ENCODE measurements around the gene TMEM212.

DNA sequence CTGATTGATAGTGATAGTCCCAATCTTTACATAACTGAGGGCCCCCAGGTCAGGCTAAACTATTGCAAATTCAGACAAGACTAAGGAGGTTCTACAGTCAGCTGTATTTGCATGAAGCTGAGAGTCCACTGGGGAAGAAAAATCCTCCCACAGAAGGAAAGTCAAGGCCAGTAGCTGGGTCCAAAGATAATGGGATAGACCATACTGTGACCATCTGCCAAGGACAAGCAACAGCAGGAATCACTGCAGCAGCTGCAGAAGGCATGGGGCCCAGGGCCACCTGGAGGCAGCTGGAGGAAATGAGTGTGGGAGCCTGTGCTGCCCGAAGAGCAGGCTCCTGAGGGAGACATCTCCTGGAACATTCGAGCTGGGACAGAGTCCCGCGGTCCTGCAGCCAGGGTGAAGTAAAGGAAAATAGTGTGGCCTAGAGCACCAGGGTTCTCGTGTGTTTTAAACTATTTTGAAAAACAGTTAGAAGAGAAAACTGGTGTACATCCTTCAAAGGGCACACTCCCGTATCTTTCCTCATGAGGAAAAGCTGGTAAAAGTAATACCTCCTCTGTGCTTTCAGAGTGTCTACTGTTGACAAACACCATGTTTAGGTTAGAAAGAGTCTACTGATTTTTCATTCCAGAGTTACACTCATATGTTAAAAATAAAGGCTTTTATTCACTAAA lies 13.2 kb upstream of the TMEM212 start:
- TF ChIP-seq, protein P1, sequence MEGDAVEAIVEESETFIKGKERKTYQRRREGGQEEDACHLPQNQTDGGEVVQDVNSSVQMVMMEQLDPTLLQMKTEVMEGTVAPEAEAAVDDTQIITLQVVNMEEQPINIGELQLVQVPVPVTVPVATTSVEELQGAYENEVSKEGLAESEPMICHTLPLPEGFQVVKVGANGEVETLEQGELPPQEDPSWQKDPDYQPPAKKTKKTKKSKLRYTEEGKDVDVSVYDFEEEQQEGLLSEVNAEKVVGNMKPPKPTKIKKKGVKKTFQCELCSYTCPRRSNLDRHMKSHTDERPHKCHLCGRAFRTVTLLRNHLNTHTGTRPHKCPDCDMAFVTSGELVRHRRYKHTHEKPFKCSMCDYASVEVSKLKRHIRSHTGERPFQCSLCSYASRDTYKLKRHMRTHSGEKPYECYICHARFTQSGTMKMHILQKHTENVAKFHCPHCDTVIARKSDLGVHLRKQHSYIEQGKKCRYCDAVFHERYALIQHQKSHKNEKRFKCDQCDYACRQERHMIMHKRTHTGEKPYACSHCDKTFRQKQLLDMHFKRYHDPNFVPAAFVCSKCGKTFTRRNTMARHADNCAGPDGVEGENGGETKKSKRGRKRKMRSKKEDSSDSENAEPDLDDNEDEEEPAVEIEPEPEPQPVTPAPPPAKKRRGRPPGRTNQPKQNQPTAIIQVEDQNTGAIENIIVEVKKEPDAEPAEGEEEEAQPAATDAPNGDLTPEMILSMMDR (IDR thresholded peaks at IDR 0.05) = peak in 5 of 6 experiments; percentile 9 to 78 (median 72)
- no peak for TF ChIP-seq POLR2A (IDR thresholded peaks at IDR 0.05)
